GM23338 (cell line): ENCODE results near the gene FAM32A. TPM values are rescaled to one million over a fixed set of nuclear protein-coding genes. Genes with fewer than 3 reads are reported as not detected.

Experiments used
- ATAC-seq: fragments of 200-7000 bp; cut with Tn5 transposase; 3 replicates; pipeline ENCODE4 v1.9.1; 2020
- DNase-seq: peaks from one replicate; pipeline ENCODE4 v3.0.0-alpha.2; 2015; ENCODE audit warnings: low spot score
- H2AFZ ChIP-seq: fragments of 200-600 bp; sonication (generic); 2 replicates; pipeline ENCODE4 v1.8.0; 2016; ENCODE audit warnings: antibody characterized with exemption, mild to moderate bottlenecking, moderate library complexity
- H3F3A ChIP-seq: fragments of 200-600 bp; sonication (generic); replicated peaks from 2 replicates; pipeline ENCODE4 v1.8.0; 2017; ENCODE audit warnings: antibody characterized with exemption, mixed run types, low read depth
- H3K27ac ChIP-seq: fragments of 200-600 bp; sonication (generic); 2 replicates; pipeline ENCODE4 v1.6.1; 2016; ENCODE audit warnings: low read depth
- H3K27me3 ChIP-seq: fragments of 200-600 bp; sonication (generic); 2 replicates; pipeline ENCODE4 v1.8.0; 2016; ENCODE audit warnings: mild to moderate bottlenecking, mixed run types, moderate library complexity; ENCODE audit not compliant: insufficient read depth
- H3K36me3 ChIP-seq: fragments of 200-600 bp; sonication (generic); 2 replicates; pipeline ENCODE4 v1.8.0; 2016; ENCODE audit warnings: mild to moderate bottlenecking; ENCODE audit not compliant: insufficient read depth
- H3K4me1 ChIP-seq: fragments of 200-600 bp; sonication (generic); 2 replicates; pipeline ENCODE4 v1.8.0; 2016; ENCODE audit warnings: mild to moderate bottlenecking, moderate library complexity; ENCODE audit not compliant: insufficient read depth
- H3K4me2 ChIP-seq: fragments of 200-600 bp; sonication (generic); 2 replicates; pipeline ENCODE4 v1.7.1; 2017; ENCODE audit warnings: mixed run types
- H3K4me3 ChIP-seq: fragments of 200-600 bp; sonication (generic); 2 replicates; pipeline ENCODE4 v1.6.1; 2016; ENCODE audit warnings: mixed run types
- H3K79me2 ChIP-seq: fragments of 200-600 bp; sonication (generic); replicated peaks from 2 replicates; pipeline ENCODE4 v1.8.0; 2017; ENCODE audit warnings: mild to moderate bottlenecking; ENCODE audit not compliant: insufficient read depth
- H3K9me2 ChIP-seq: fragments of 200-600 bp; sonication (generic); 2 replicates; pipeline ENCODE4 v1.8.0; 2017; ENCODE audit not compliant: insufficient read depth
- H4K20me1 ChIP-seq: fragments of 200-600 bp; sonication (generic); replicated peaks from 2 replicates; pipeline ENCODE4 v1.8.0; 2017; ENCODE audit warnings: mild to moderate bottlenecking; ENCODE audit not compliant: insufficient read depth
- H3K27ac Mint-ChIP-seq: 2 replicates; pipeline ENCODE4 v1.8.0; 2020; ENCODE audit warnings: inconsistent platforms, mild to moderate bottlenecking, moderate library complexity, mixed read lengths
- H3K27me3 Mint-ChIP-seq: 3 replicates; pipeline ENCODE4 v1.8.0; 2022; ENCODE audit warnings: low read depth, mild to moderate bottlenecking, moderate library complexity, mixed read lengths, inconsistent platforms; ENCODE audit not compliant: insufficient read depth, poor library complexity
- H3K36me3 Mint-ChIP-seq: 3 replicates; pipeline ENCODE4 v1.8.0; 2021; ENCODE audit warnings: low read depth, mild to moderate bottlenecking, inconsistent platforms, moderate library complexity, mixed read lengths
- H3K4me1 Mint-ChIP-seq: 3 replicates; pipeline ENCODE4 v1.8.0; 2020; ENCODE audit warnings: mild to moderate bottlenecking, inconsistent platforms, mixed read lengths
- H3K4me3 Mint-ChIP-seq: 3 replicates; pipeline ENCODE4 v1.8.0; 2021; ENCODE audit warnings: moderate library complexity, mild to moderate bottlenecking, inconsistent platforms, mixed read lengths
- H3K9me3 Mint-ChIP-seq: 3 replicates; pipeline ENCODE4 v1.8.0; 2020; ENCODE audit warnings: moderate library complexity, mild to moderate bottlenecking, inconsistent platforms, mixed read lengths
- CREB1 ChIP-seq: fragments of 250-450 bp; sonication (Bioruptor Pico); IDR thresholded peaks from 2 replicates; pipeline ENCODE4 v1.5.0; 2020; ENCODE audit warnings: low read depth, mild to moderate bottlenecking, moderate library complexity
- CTCF ChIP-seq, 2 experiments: fragments of 200-600 bp in 1 of 2; sonication (generic) in 1 of 2; conservative IDR thresholded peaks; 2 replicates each; pipeline versions ENCODE4 v1.5.1 to v1.6.1; 2016 to 2017; ENCODE audit warnings: antibody characterized with exemption in 2 of 2, low read depth in 2 of 2, mild to moderate bottlenecking in 2 of 2, moderate library complexity in 1 of 2
- ETS1 ChIP-seq: IDR thresholded peaks from 2 replicates; pipeline ENCODE4 v1.6.1; 2016; ENCODE audit warnings: antibody characterized with exemption
- EZH2 ChIP-seq: fragments of 200-600 bp; sonication (generic); IDR thresholded peaks from one replicate; pipeline ENCODE4 v1.8.0; 2017; ENCODE audit warnings: antibody characterized with exemption, mild to moderate bottlenecking, low read depth; ENCODE audit not compliant: unreplicated experiment
- EZH2phosphoT487 ChIP-seq: fragments of 200-600 bp; sonication (generic); IDR thresholded peaks from one replicate; pipeline ENCODE4 v1.8.1; 2018; ENCODE audit warnings: antibody characterized with exemption; ENCODE audit not compliant: unreplicated experiment
- JUNB ChIP-seq: IDR thresholded peaks from one replicate; pipeline ENCODE4 v1.6.1; 2016; ENCODE audit warnings: antibody characterized with exemption; ENCODE audit not compliant: unreplicated experiment
- NANOG ChIP-seq: IDR thresholded peaks from 2 replicates; pipeline ENCODE4 v1.6.1; 2016; ENCODE audit warnings: antibody characterized with exemption, borderline replicate concordance
- POLR2AphosphoS5 ChIP-seq: IDR thresholded peaks from 2 replicates; pipeline ENCODE4 v1.6.1; 2016; ENCODE audit warnings: antibody characterized with exemption, low read depth
- REST ChIP-seq: IDR thresholded peaks from one replicate; pipeline ENCODE4 v1.6.1; 2018; ENCODE audit warnings: antibody characterized with exemption; ENCODE audit not compliant: unreplicated experiment
- STAT1 ChIP-seq: IDR thresholded peaks from one replicate; pipeline ENCODE4 v1.6.1; 2016; ENCODE audit warnings: antibody characterized with exemption; ENCODE audit not compliant: unreplicated experiment
- ZNF114 ChIP-seq: fragments of 250-450 bp; sonication (Bioruptor Pico); IDR thresholded peaks from 2 replicates; pipeline ENCODE4 v1.5.0; 2020; ENCODE audit warnings: mild to moderate bottlenecking, moderate library complexity
- ZNF331 ChIP-seq: fragments of 250-450 bp; sonication (Bioruptor Pico); IDR thresholded peaks from 2 replicates; pipeline ENCODE4 v1.5.0; 2020; ENCODE audit warnings: low read depth, mild to moderate bottlenecking, moderate library complexity
- ZNF462 ChIP-seq: fragments of 250-450 bp; sonication (Bioruptor Pico); IDR thresholded peaks from 2 replicates; pipeline ENCODE4 v1.5.0; 2020; ENCODE audit warnings: mild to moderate bottlenecking, moderate library complexity
- polyA plus RNA-seq: library from polyadenylated mRNA; unstranded; fragments of >200 nt; fragmentation: Nextera tagmentation; extraction: Ambion mirVana; gene quantifications from 2 replicates; pipeline ENCODE4 v1.2.1, GENCODE V29; 2016
- total RNA-seq: library from RNA; depleted of rRNA; stranded (reverse); fragments of >200 nt; shearing (Covaris generic); gene quantifications from 2 replicates; pipeline ENCODE4 v1.2.3, GENCODE V29; 2014

FAM32A gene
- total and polyA plus RNA-seq, 2 experiments from 2014 or later: 58.2 to 67.3 TPM

- no peak overlapping the region; the same call in none of the 2 replicates for H3K27ac Mint-ChIP-seq
Observed at GRCh38 chr19:16184665-16185122, 516 bp upstream of the FAM32A start.

More at GRCh38 chr19:16184665-16185122, 516 bp upstream of the FAM32A start:
- no peak for TF ChIP-seq CREB1
- TF ChIP-seq POLR2AphosphoS5: no peak
- TF ChIP-seq CTCF (conservative IDR thresholded peaks at IDR 0.05; ENCODE audit: low read depth in 2 of 2): no peak
- no peak for TF ChIP-seq STAT1
- TF ChIP-seq ZNF462: no peak
- TF ChIP-seq ZNF114: no peak
- TF ChIP-seq ZNF331 (CRISPR knock-in tag): no peak
- no peak for TF ChIP-seq EZH2
- TF ChIP-seq JUNB: no peak
- no peak for TF ChIP-seq ETS1
- no peak for TF ChIP-seq EZH2phosphoT487
- no peak for TF ChIP-seq REST
- TF ChIP-seq NANOG: no peak
- H3K27me3 Mint-ChIP-seq: peaks cover 12% of the 10 kb centered on the region
- H3K9me3 Mint-ChIP-seq: peaks cover 3% of the 10 kb centered on the region; the same call in 2 of the 3 replicates
- Histone ChIP-seq H3K4me1 (no peaks in the 10 kb centered on the region), H3K79me2 (peaks cover 15% of the 10 kb centered on the region), H3F3A (no peaks in the 10 kb centered on the region), H3K27me3 (no peaks in the 10 kb centered on the region), H3K4me2 (no peak overlapping the region), H3K27ac (no peak overlapping the region), H3K4me3 (no peak overlapping the region), H3K36me3 (no peaks in the 10 kb centered on the region), H3K9me2 (no peaks in the 10 kb centered on the region), H2AFZ (no peak overlapping the region), H4K20me1 (peaks cover 4% of the 10 kb centered on the region; the same call in 1 of the 2 replicates)
- no peak for ATAC-seq
- peaks cover 21% of the 10 kb centered on the region for H3K36me3 Mint-ChIP-seq
- no peak for DNase-seq
- H3K4me1 Mint-ChIP-seq: peaks cover 3% of the 10 kb centered on the region; the same call in 2 of the 3 replicates
- H3K4me3 Mint-ChIP-seq: peak overlapping the region; percentile 95
